Sigmoid colon (tissue), 4 donors: Measurements from ENCODE around the gene CAPZA2.

Experiments
- EP300 ChIP-seq, 4 donors: sonication (generic); formaldehyde crosslinking; IDR thresholded peaks; one replicate each; pipeline ENCODE4 v1.6.1; 2017; ENCODE audit warnings: antibody characterized with exemption in 4 of 4
- POLR2A ChIP-seq, 2 donors: fragments of 450-650 bp; IDR thresholded peaks; one replicate each; pipeline ENCODE4 v1.6.1; 2016; ENCODE audit warnings: antibody characterized with exemption in 2 of 2, mild to moderate bottlenecking in 2 of 2, moderate library complexity in 2 of 2
- TF ChIP-seq, protein P1 (sequence below), 4 experiments: fragments of 450-650 bp in 3 of 4; fragments of 200-600 bp in 1 of 4; IDR thresholded peaks; one replicate each; pipeline ENCODE4 v1.5.1; 2016 to 2019; ENCODE audit warnings: antibody characterized with exemption in 4 of 4, mild to moderate bottlenecking in 3 of 4, moderate library complexity in 2 of 4

- TF ChIP-seq, protein P1, sequence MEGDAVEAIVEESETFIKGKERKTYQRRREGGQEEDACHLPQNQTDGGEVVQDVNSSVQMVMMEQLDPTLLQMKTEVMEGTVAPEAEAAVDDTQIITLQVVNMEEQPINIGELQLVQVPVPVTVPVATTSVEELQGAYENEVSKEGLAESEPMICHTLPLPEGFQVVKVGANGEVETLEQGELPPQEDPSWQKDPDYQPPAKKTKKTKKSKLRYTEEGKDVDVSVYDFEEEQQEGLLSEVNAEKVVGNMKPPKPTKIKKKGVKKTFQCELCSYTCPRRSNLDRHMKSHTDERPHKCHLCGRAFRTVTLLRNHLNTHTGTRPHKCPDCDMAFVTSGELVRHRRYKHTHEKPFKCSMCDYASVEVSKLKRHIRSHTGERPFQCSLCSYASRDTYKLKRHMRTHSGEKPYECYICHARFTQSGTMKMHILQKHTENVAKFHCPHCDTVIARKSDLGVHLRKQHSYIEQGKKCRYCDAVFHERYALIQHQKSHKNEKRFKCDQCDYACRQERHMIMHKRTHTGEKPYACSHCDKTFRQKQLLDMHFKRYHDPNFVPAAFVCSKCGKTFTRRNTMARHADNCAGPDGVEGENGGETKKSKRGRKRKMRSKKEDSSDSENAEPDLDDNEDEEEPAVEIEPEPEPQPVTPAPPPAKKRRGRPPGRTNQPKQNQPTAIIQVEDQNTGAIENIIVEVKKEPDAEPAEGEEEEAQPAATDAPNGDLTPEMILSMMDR (IDR thresholded peaks at IDR 0.05), result no peak
- no peak for TF ChIP-seq POLR2A (IDR thresholded peaks at IDR 0.05)
- no peak for TF ChIP-seq EP300 (IDR thresholded peaks at IDR 0.05)
Observed at GRCh38 chr7:116886543-116887156, 24.3 kb downstream of the CAPZA2 start.
